ENCODE measurements around the gene ENOX1. TPM values are rescaled to one million over a fixed set of nuclear protein-coding genes. Genes with fewer than 3 reads are reported as not detected.

ENOX1 gene
- total and polyA plus RNA-seq, 2 donors (not counting 3 experiments of a cell fraction or from before 2014, with no cell fraction given): 0.17 to 0.97 TPM

GRCh38 chr13:43251961-43252360 lies 534.8 kb downstream of the ENOX1 start:
- POLR2A ChIA-PET: no interaction called here
- no peak for FAIRE-seq

More at GRCh38 chr13:43251961-43252360, 534.8 kb downstream of the ENOX1 start:
- H3K27ac ChIP-seq (ENCODE audit: insufficient read depth, low read depth, low read length): no peak overlapping the region
- no peak for TF ChIP-seq GATA2 (IDR thresholded peaks at IDR 0.05; ENCODE audit: insufficient read depth, insufficient read length, low read depth, low read length)
- TF ChIP-seq, protein P1, sequence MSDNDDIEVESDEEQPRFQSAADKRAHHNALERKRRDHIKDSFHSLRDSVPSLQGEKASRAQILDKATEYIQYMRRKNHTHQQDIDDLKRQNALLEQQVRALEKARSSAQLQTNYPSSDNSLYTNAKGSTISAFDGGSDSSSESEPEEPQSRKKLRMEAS (IDR thresholded peaks at IDR 0.05; ENCODE audit: insufficient read depth, insufficient read length): no peak
- no peak for TF ChIP-seq MYC (IDR thresholded peaks at IDR 0.05; ENCODE audit: low read depth, low read length)
- TF ChIP-seq JUN (IDR thresholded peaks at IDR 0.05; ENCODE audit: borderline replicate concordance, insufficient read depth, insufficient read length, low read depth): no peak
- no peak for TF ChIP-seq EZH2 (IDR thresholded peaks at IDR 0.05; ENCODE audit: borderline replicate concordance, low read depth, low read length, severe bottlenecking)
- TF ChIP-seq POLR2AphosphoS5 (IDR thresholded peaks at IDR 0.05; ENCODE audit: insufficient read depth, low read depth, low read length): no peak
- TF ChIP-seq POLR2A (IDR thresholded peaks at IDR 0.05; ENCODE audit: low read depth, low read length): no peak
- no peak for TF ChIP-seq FOS (IDR thresholded peaks at IDR 0.05; ENCODE audit: borderline replicate concordance, insufficient read depth, low read length)
- TF ChIP-seq, protein P2, sequence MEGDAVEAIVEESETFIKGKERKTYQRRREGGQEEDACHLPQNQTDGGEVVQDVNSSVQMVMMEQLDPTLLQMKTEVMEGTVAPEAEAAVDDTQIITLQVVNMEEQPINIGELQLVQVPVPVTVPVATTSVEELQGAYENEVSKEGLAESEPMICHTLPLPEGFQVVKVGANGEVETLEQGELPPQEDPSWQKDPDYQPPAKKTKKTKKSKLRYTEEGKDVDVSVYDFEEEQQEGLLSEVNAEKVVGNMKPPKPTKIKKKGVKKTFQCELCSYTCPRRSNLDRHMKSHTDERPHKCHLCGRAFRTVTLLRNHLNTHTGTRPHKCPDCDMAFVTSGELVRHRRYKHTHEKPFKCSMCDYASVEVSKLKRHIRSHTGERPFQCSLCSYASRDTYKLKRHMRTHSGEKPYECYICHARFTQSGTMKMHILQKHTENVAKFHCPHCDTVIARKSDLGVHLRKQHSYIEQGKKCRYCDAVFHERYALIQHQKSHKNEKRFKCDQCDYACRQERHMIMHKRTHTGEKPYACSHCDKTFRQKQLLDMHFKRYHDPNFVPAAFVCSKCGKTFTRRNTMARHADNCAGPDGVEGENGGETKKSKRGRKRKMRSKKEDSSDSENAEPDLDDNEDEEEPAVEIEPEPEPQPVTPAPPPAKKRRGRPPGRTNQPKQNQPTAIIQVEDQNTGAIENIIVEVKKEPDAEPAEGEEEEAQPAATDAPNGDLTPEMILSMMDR (IDR thresholded peaks at IDR 0.05; ENCODE audit: extremely low read depth in 1 of 2, insufficient read depth in 1 of 2, low read depth in 1 of 2, low read length in 2 of 2): no peak
- BruUV-seq (replicated peaks): no TSS peak
- no peaks in the 10 kb centered on the region for H3K9me3 ChIP-seq (replicated peaks; ENCODE audit: control insufficient read depth, insufficient read depth, low read length)
- H3K4me3 ChIP-seq (replicated peaks in 1 of 3; ENCODE audit: insufficient read depth in 1 of 3, low read depth in 1 of 3, low read length in 3 of 3): no peak overlapping the region
- H3K27me3 ChIP-seq (ENCODE audit: control insufficient read depth in 2 of 2, insufficient read depth in 2 of 2, low read length in 2 of 2): no peaks in the 10 kb centered on the region
- dilution Hi-C loops (cut with MboI; ENCODE audit: extremely low pct_ligation_motif_present, low sequenced_read_pairs) (no loop called here), intact Hi-C loops (cut with micrococcal nuclease) (no loop called here)
- H3K9ac ChIP-seq (replicated peaks; ENCODE audit: extremely low read depth, insufficient read depth, low read length): no peak overlapping the region
- H3K4me1 ChIP-seq (ENCODE audit: control insufficient read depth, extremely low read depth, insufficient read depth, low read length): no peaks in the 10 kb centered on the region
- DNase-seq (ENCODE audit: low read depth, low spot score): no peak
- H3K4me2 ChIP-seq (ENCODE audit: insufficient read depth, low read length): no peak overlapping the region
- CTCF ChIA-PET: no interaction called here
- H3K79me2 ChIP-seq (ENCODE audit: control insufficient read depth, insufficient read depth, low read length): no peaks in the 10 kb centered on the region
- H4K20me1 ChIP-seq (replicated peaks; ENCODE audit: control insufficient read depth, extremely low read depth, insufficient read depth, low read length): no peaks in the 10 kb centered on the region
- no peak overlapping the region for H2AFZ ChIP-seq (ENCODE audit: low read depth, low read length)
- no peaks in the 10 kb centered on the region for H3K36me3 ChIP-seq (ENCODE audit: control insufficient read depth in 2 of 2, extremely low read depth in 1 of 2, insufficient read depth in 2 of 2, low read length in 2 of 2)
- no peaks in the 10 kb centered on the region for H3K9me1 ChIP-seq (replicated peaks; ENCODE audit: control insufficient read depth, extremely low read depth, insufficient read depth, low read length)
